Measurements from ENCODE around the gene WNT4. TPM values are rescaled to one million over a fixed set of nuclear protein-coding genes. Genes with fewer than 3 reads are reported as not detected.

Gene WNT4
- total and polyA plus RNA-seq, 2 experiments from 2014 or later = 0.05 to 0.32 TPM

GRCh38 chr1:22141554-22142314 is 1.2 kb downstream of the WNT4 start:
- 21 to 24% methylated on average over 28 of the region's 28 CpGs for WGBS, 2 experiments (ENCODE audit: low coverage in 1 of 2, low lambda C conversion rate in 2 of 2, missing lambda C conversion rate in 2 of 2)
- H2AFZ ChIP-seq = no peak overlapping the region
- peaks cover 15% of the 10 kb centered on the region; the same call in 1 of the 2 replicates for H3K27me3 ChIP-seq (replicated peaks; ENCODE audit: insufficient read depth)
- no peak overlapping the region for H3K27ac ChIP-seq
- TF ChIP-seq EZH2 (IDR thresholded peaks at IDR 0.05; ENCODE audit: insufficient read depth, poor library complexity, severe bottlenecking) (no peak), EZH2phosphoT487 (IDR thresholded peaks at IDR 0.05; ENCODE audit: insufficient read depth, low read depth) (no peak)
- no peaks in the 10 kb centered on the region for H3K36me3 ChIP-seq (ENCODE audit: low read depth)
- peak; percentile 18 for DNase-seq
- H3K9me3 ChIP-seq (ENCODE audit: low read depth) = no peaks in the 10 kb centered on the region
- H3K4me1 ChIP-seq (ENCODE audit: insufficient read depth) = no peaks in the 10 kb centered on the region
- H4K20me1 ChIP-seq (ENCODE audit: insufficient read depth) = no peaks in the 10 kb centered on the region
- peak overlapping the region; percentile 50; the same call in 1 of the 2 replicates for H3K4me3 ChIP-seq
- in situ Hi-C loops (cut with MboI) = no loop called here
- no peaks in the 10 kb centered on the region for H3K79me2 ChIP-seq (ENCODE audit: insufficient read depth)
- no peaks in the 10 kb centered on the region for H3K9me2 ChIP-seq (ENCODE audit: insufficient read depth)
- H3K9ac ChIP-seq = no peak overlapping the region
- H3K4me2 ChIP-seq (ENCODE audit: unreplicated experiment) = peak overlapping the region; percentile 62
- no peaks in the 10 kb centered on the region for H3F3A ChIP-seq (ENCODE audit: insufficient read depth)

- 86 to 87% methylated on average over 5 of the region's 5 CpGs for WGBS, 2 experiments (ENCODE audit: low coverage in 1 of 2, low lambda C conversion rate in 2 of 2, missing lambda C conversion rate in 2 of 2)
- no peak for TF ChIP-seq EZH2phosphoT487 (IDR thresholded peaks at IDR 0.05; ENCODE audit: insufficient read depth, low read depth)
- no peak for TF ChIP-seq EZH2 (IDR thresholded peaks at IDR 0.05; ENCODE audit: insufficient read depth, poor library complexity, severe bottlenecking)
- no peaks in the 10 kb centered on the region for H3K4me1 ChIP-seq (ENCODE audit: insufficient read depth)
These were observed 2.2 kb downstream of the WNT4 start for GRCh38 chr1:22140694-22141093.

GRCh38 chr1:22139817-22140216 is 3.1 kb downstream of the WNT4 start:
- no peaks in the 10 kb centered on the region for H3F3A ChIP-seq (ENCODE audit: insufficient read depth)
- H3K4me1 ChIP-seq (ENCODE audit: insufficient read depth) = no peaks in the 10 kb centered on the region
- H3K79me2 ChIP-seq (ENCODE audit: insufficient read depth) = no peaks in the 10 kb centered on the region
- H3K27ac ChIP-seq = no peak overlapping the region
- no peak overlapping the region for H3K4me2 ChIP-seq (ENCODE audit: unreplicated experiment)
- DNase-seq = no peak
- no peaks in the 10 kb centered on the region for H3K9me2 ChIP-seq (ENCODE audit: insufficient read depth)
- no peak for TF ChIP-seq EZH2phosphoT487 (IDR thresholded peaks at IDR 0.05; ENCODE audit: insufficient read depth, low read depth)
- no peak for TF ChIP-seq EZH2 (IDR thresholded peaks at IDR 0.05; ENCODE audit: insufficient read depth, poor library complexity, severe bottlenecking)
- H3K4me3 ChIP-seq = no peak overlapping the region
- H4K20me1 ChIP-seq (ENCODE audit: insufficient read depth) = no peaks in the 10 kb centered on the region
- H3K36me3 ChIP-seq (ENCODE audit: low read depth) = no peaks in the 10 kb centered on the region
- no peak overlapping the region for H3K9ac ChIP-seq
- H2AFZ ChIP-seq = no peak overlapping the region
- WGBS, 2 experiments (ENCODE audit: low coverage in 1 of 2, low lambda C conversion rate in 2 of 2, missing lambda C conversion rate in 2 of 2) = 89 to 96% methylated on average over 11 of the region's 12 CpGs
- in situ Hi-C loops (cut with MboI) = no loop called here
- no peaks in the 10 kb centered on the region for H3K9me3 ChIP-seq (ENCODE audit: low read depth)
- H3K27me3 ChIP-seq (replicated peaks; ENCODE audit: insufficient read depth) = peaks cover 15% of the 10 kb centered on the region; the same call in 1 of the 2 replicates

More at GRCh38 chr1:22140694-22141093, 2.2 kb downstream of the WNT4 start:
- Histone ChIP-seq H3F3A (ENCODE audit: insufficient read depth) (no peaks in the 10 kb centered on the region), H3K79me2 (ENCODE audit: insufficient read depth) (no peaks in the 10 kb centered on the region), H3K4me2 (ENCODE audit: unreplicated experiment) (no peak overlapping the region), H3K9me2 (ENCODE audit: insufficient read depth) (no peaks in the 10 kb centered on the region), H3K4me3 (no peak overlapping the region), H4K20me1 (ENCODE audit: insufficient read depth) (no peaks in the 10 kb centered on the region), H2AFZ (no peak overlapping the region), H3K9ac (no peak overlapping the region), H3K36me3 (ENCODE audit: low read depth) (no peaks in the 10 kb centered on the region), H3K9me3 (ENCODE audit: low read depth) (no peaks in the 10 kb centered on the region), H3K27ac (no peak overlapping the region), H3K27me3 (replicated peaks; ENCODE audit: insufficient read depth) (peaks cover 15% of the 10 kb centered on the region; the same call in 1 of the 2 replicates)
- in situ Hi-C loops (cut with MboI) = no loop called here
- no peak for DNase-seq

- no peak for TF ChIP-seq EZH2phosphoT487 (IDR thresholded peaks at IDR 0.05; ENCODE audit: insufficient read depth, low read depth)
- TF ChIP-seq EZH2 (IDR thresholded peaks at IDR 0.05; ENCODE audit: insufficient read depth, poor library complexity, severe bottlenecking) = no peak
- Histone ChIP-seq H3K9me2 (ENCODE audit: insufficient read depth) (no peaks in the 10 kb centered on the region), H3K36me3 (ENCODE audit: low read depth) (no peaks in the 10 kb centered on the region), H3K4me3 (no peak overlapping the region), H3K9me3 (ENCODE audit: low read depth) (no peaks in the 10 kb centered on the region), H3K27me3 (replicated peaks; ENCODE audit: insufficient read depth) (peaks cover 13% of the 10 kb centered on the region; the same call in 1 of the 2 replicates), H3K27ac (no peak overlapping the region), H3K4me2 (ENCODE audit: unreplicated experiment) (no peak overlapping the region), H3F3A (ENCODE audit: insufficient read depth) (no peaks in the 10 kb centered on the region), H4K20me1 (ENCODE audit: insufficient read depth) (no peaks in the 10 kb centered on the region), H3K9ac (no peak overlapping the region), H3K79me2 (ENCODE audit: insufficient read depth) (no peaks in the 10 kb centered on the region), H2AFZ (no peak overlapping the region), H3K4me1 (ENCODE audit: insufficient read depth) (no peaks in the 10 kb centered on the region)
- in situ Hi-C loops (cut with MboI) = no loop called here
- 83 to 84% methylated on average over 15 of the region's 15 CpGs for WGBS, 2 experiments (ENCODE audit: low coverage in 1 of 2, low lambda C conversion rate in 2 of 2, missing lambda C conversion rate in 2 of 2)
- DNase-seq = no peak
These were observed 3.8 kb downstream of the WNT4 start for GRCh38 chr1:22139066-22139594.
